Natural killer cell treated with Interleukin-12 subunit alpha and Interleukin-12 subunit beta and Interleukin-15 and Interleukin-18, amount 100 ng/mL, for 72 hours (primary cell): ENCODE data around the gene C1QTNF6. TPM values are rescaled to one million over a fixed set of nuclear protein-coding genes. Genes with fewer than 3 reads are reported as not detected.
"Not testable (repeated sequence)": the region's sequence is repeated elsewhere in the genome, so short reads cannot be mapped to it uniquely, and the experiment has no call there.

ENCODE experiments used
- ATAC-seq, 2 donors: fragments of 150-1000 bp; cut with Tn5 transposase in 1 of 2; sonication (Bioruptor Pico), chemical (Tn5 transposase) in 1 of 2; 2 replicates each; pipeline ENCODE4 v1.10.0; 2021
- DNase-seq: peaks from one replicate; pipeline ENCODE4 v3.0.0; 2022; ENCODE audit warnings: low spot score
- H3K27ac Mint-ChIP-seq, 2 donors: 1 replicate in 1 of 2; 2 replicates in 1 of 2; pipeline ENCODE4 v1.8.0; 2022; ENCODE audit warnings: mixed read lengths in 2 of 2, mild to moderate bottlenecking in 1 of 2, moderate library complexity in 1 of 2
- H3K27me3 Mint-ChIP-seq, 2 donors: 1 replicate in 1 of 2; 2 replicates in 1 of 2; pipeline ENCODE4 v1.8.0; 2022; ENCODE audit warnings: mixed read lengths in 2 of 2
- H3K36me3 Mint-ChIP-seq: one replicate; pipeline ENCODE4 v1.8.0; 2022; ENCODE audit warnings: mixed read lengths
- H3K4me1 Mint-ChIP-seq, 2 donors: 1 replicate in 1 of 2; 2 replicates in 1 of 2; pipeline ENCODE4 v1.8.0; 2022; ENCODE audit warnings: low read depth in 2 of 2, mixed read lengths in 2 of 2, mild to moderate bottlenecking in 1 of 2
- H3K4me3 Mint-ChIP-seq: one replicate; pipeline ENCODE4 v1.8.0; 2022; ENCODE audit warnings: mixed read lengths
- H3K9me3 Mint-ChIP-seq: 2 replicates; pipeline ENCODE4 v1.8.0; 2022; ENCODE audit warnings: mixed read lengths
- total RNA-seq, 2 donors: library from RNA; stranded (reverse); gene quantifications; one replicate each; pipeline ENCODE4 v1.2.3, GENCODE V29; 2022

C1QTNF6 gene
- total RNA-seq: 1 to 10 TPM; 1.3 to 3.9 TPM

DNA sequence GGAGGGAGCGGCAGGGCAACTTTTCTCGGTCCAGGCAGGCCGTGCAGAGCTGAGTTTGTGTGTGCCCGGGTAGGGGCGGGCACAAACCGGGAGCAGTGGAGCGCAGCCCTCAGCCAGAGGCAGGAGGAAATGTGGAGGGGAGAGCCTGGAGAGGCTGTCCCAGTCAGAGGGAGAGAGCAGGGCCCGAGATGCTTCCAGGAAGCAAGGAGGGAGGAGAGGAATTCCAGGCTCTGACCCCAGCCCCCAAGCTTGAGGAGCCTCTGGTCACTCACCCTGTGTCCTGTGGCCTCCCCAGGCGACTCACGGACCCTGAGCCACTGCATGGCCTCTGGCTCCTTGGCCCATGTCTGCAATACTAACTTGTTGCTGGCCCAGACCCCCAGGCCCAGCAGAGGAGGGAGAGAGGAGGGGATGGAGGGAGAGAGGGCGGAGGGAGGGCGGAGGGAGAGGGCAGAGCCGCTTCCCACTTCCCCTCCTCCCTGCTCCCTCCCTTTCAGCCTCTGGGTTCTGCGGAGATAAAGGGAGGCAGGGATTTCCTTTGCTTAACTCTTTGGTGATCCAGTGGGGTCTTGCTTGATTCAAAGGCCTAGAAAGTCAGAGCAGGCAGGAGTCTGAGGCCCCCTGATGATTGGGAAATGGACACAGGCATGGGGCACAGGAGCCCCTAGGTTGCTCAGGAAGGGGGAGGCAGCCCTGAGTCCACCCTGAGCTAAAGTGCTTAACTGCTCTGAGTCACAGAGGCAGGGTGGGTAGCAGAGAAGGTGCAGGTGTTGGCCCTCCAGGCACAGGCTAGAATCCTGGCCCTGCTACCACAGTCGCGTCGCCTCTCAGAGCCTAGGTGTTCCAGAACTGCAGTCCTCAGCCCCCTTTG lies at the start of gene C1QTNF6:
Gene C1QTNF6, minus strand, starts transcription at position 357 of the 871 bp plus-strand sequence. Its CDS starts 34 bp downstream, at position 323.
- Mint-ChIP-seq H3K27ac (peak within 1 kb of the TSS; percentile 54 to 82), H3K4me1 (peaks cover 43 to 54% of the 10 kb centered on the region in 2 donors), H3K36me3 (no peaks in the 10 kb centered on the region), H3K9me3 (no peaks in the 10 kb centered on the region), H3K27me3 (no peaks in the 10 kb centered on the region), H3K4me3 (peak within 1 kb of the TSS; percentile 34)
- ATAC-seq: peak; percentile 37 to 40
- DNase-seq: no peak

- no peaks in the 10 kb centered on the region for H3K27me3 Mint-ChIP-seq
- DNase-seq: peak; percentile 59
- ATAC-seq: no peak
- peak overlapping the region; percentile 99 to 100 for H3K27ac Mint-ChIP-seq
- H3K9me3 Mint-ChIP-seq: no peaks in the 10 kb centered on the region
- peaks cover 89 to 92% of the 10 kb centered on the region in 2 donors for H3K4me1 Mint-ChIP-seq
- peak overlapping the region; percentile 97 for H3K4me3 Mint-ChIP-seq
- peaks cover 25% of the 10 kb centered on the region for H3K36me3 Mint-ChIP-seq
Observed at GRCh38 chr22:37235897-37236607, 48.0 kb upstream of the C1QTNF6 start.

DNA sequence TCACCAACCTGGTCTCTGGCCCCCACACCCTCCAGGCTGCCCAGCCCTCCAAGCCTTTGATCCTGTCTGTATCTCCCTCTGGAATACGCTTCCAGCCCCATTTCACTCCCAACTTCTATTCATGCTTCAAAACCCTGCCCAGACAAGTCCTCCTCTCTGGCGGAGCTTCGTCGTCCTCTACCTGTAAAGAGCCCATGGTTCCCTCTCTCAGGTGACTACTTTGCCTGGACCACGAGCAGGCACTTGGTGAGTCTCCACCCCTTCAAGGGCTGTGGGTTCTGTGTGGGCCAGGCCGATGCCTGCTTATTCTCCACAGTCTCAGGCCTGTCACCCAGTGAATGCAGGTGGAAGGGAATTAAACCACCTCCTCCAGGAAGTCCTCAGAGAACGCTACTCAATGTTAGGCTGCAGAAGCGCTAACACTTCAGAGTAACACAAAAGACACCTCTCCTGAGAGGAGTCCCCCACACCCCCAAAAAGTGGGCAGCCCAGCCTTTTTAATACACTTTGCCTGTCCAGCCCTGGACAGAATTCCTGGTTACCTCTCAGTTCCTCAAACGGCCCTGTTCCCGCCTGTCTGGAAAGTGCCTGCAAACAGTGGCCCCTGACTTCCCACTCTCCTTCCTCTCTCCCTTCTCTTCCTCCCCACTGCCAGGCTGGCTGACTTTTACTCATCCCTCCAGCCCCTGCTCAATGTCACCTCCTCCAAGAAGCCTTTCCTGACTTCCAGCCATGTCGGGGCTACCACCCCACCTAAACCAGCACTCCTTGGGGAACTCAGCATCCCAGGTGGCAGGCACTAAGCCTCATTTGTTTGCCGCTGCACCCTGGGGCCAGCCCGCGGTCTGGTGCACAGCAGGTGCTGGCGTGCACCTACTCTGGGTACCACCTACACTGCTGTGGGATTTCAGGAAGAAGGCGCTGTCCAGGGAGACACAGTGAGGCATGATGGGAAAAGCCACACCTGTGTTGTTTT lies 47.0 kb upstream of the C1QTNF6 start:
- H3K4me3 Mint-ChIP-seq: peak overlapping the region; percentile 97
- peaks cover 23% of the 10 kb centered on the region for H3K36me3 Mint-ChIP-seq
- no peak for DNase-seq
- H3K27ac Mint-ChIP-seq: peak overlapping the region; percentile 99 to 100
- H3K9me3 Mint-ChIP-seq: no peaks in the 10 kb centered on the region
- H3K4me1 Mint-ChIP-seq: peaks cover 88 to 92% of the 10 kb centered on the region in 2 donors
- ATAC-seq: no peak
- no peaks in the 10 kb centered on the region for H3K27me3 Mint-ChIP-seq

GRCh38 chr22:37233751-37234631 lies 45.9 kb upstream of the C1QTNF6 start:
- Mint-ChIP-seq H3K4me1 (peaks cover 88 to 92% of the 10 kb centered on the region in 2 donors), H3K9me3 (no peaks in the 10 kb centered on the region), H3K27me3 (no peaks in the 10 kb centered on the region), H3K36me3 (peaks cover 23% of the 10 kb centered on the region), H3K27ac (peak overlapping the region; percentile 99 to 100), H3K4me3 (peak overlapping the region; percentile 97)
- no peak for ATAC-seq
- DNase-seq: peak; percentile 60

GRCh38 chr22:37233371-37233750 lies 45.3 kb upstream of the C1QTNF6 start:
- not testable (repeated sequence) for H3K9me3 Mint-ChIP-seq, ATAC-seq, DNase-seq, H3K27me3 Mint-ChIP-seq
- H3K36me3 Mint-ChIP-seq: peaks cover 23% of the 10 kb centered on the region
- H3K4me3 Mint-ChIP-seq: peak overlapping the region; percentile 97
- peaks cover 88 to 92% of the 10 kb centered on the region in 2 donors for H3K4me1 Mint-ChIP-seq
- peak overlapping the region; percentile 99 to 100 for H3K27ac Mint-ChIP-seq

DNA sequence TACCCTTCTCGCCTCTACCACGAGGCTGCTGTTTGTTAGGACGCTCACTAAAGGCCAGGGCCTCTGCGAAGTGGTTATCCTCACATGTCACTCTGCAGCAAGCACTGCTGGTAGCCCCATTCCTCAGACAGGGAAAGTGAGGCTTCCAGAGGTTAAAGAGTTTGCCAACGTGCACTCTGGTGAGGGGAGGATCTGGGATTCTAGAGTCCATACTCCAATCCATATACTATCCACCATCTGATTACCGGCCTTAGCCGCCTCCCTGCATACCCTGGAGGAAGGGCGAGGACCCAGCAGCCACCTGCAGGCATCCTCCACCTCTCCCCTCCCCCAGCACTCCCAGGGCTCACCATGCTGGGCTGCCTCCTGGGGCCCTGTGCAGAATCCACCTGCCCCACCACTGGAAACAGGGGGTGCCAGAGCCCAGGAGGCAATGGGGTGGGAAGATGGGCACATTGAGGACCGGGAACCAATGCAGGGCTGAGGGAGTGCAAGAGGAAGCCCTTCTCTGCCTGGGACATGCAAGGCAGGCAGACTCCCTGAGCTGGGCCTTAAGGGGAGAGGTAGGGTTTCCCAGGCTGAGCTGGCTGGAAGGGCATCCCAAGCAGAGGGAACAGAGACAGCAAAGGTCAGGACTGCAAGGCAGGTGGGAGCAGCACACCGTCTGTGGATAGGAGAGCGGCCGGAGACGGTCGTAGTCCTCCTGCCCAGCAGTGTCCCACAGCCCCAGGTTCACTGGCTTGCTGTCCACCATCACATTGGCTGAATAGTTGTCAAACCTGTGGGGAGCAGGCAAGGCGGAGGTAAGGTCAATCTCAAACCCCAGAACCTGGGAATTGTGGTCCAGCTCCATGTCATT lies 44.3 kb upstream of the C1QTNF6 start:
- Mint-ChIP-seq H3K9me3 (no peaks in the 10 kb centered on the region), H3K27me3 (no peaks in the 10 kb centered on the region), H3K4me1 (peaks cover 85 to 87% of the 10 kb centered on the region in 2 donors), H3K4me3 (peak overlapping the region; percentile 84), H3K36me3 (peaks cover 19% of the 10 kb centered on the region), H3K27ac (peak overlapping the region; percentile 99 to 100)
- ATAC-seq (no peak), DNase-seq (no peak)

DNA sequence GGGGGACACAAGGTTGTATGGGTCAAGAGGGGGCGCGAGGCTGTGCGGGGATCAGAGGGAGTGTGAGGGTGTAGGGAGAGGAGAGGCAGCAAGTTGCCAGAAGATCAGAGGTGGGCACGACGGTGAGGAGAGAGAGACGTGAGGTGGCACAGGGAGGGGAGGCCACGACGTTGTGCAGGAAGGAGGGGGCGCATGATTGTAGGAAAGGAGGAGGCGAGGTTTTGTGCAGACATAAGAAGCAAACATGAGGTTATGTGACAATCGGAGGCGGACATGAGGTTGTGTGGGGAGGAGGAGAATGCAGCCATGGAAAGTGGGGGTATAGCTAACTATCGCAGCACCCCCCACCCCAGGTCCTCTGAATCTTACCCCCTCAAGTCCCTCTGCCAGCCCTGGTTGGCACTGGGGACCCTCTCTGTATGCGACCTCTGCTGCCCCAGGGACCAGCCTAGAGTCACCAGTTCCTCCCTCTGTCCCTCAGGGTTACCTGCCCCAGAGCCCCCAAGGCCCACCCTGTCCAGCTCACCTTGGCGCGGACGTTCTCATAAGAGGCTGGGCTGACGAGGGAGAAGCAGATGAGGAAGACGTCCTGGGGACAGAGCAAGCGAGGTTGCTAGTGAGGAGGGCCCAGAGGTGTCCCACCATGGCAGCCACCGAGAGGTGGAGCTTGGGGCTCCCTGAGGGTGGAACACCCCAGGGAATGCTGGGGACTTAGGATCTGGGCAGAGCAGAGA lies 43.5 kb upstream of the C1QTNF6 start:
- ATAC-seq: no peak
- Mint-ChIP-seq H3K27ac (peak overlapping the region; percentile 99 to 100), H3K27me3 (no peaks in the 10 kb centered on the region), H3K9me3 (no peaks in the 10 kb centered on the region), H3K4me3 (peak overlapping the region; percentile 84), H3K36me3 (peaks cover 17% of the 10 kb centered on the region), H3K4me1 (peaks cover 79 to 81% of the 10 kb centered on the region in 2 donors)
- DNase-seq: no peak

- H3K27ac Mint-ChIP-seq: peak overlapping the region; percentile 99 to 100
- peaks cover 15% of the 10 kb centered on the region for H3K36me3 Mint-ChIP-seq
- H3K9me3 Mint-ChIP-seq: no peaks in the 10 kb centered on the region
- peak overlapping the region; percentile 84 for H3K4me3 Mint-ChIP-seq
- peak in 1 of 2 donors; percentile 32 for ATAC-seq
- peaks cover 79 to 81% of the 10 kb centered on the region in 2 donors for H3K4me1 Mint-ChIP-seq
- no peaks in the 10 kb centered on the region for H3K27me3 Mint-ChIP-seq
- DNase-seq: peak; percentile 84
Observed at GRCh38 chr22:37230673-37231405, 42.8 kb upstream of the C1QTNF6 start.

GRCh38 chr22:37229805-37230672 lies 42.0 kb upstream of the C1QTNF6 start:
- H3K4me3 Mint-ChIP-seq: peak overlapping the region; percentile 84
- no peaks in the 10 kb centered on the region for H3K27me3 Mint-ChIP-seq
- peak; percentile 96 for DNase-seq
- ATAC-seq: peak; percentile 93
- peak overlapping the region; percentile 99 to 100 for H3K27ac Mint-ChIP-seq
- peaks cover 23% of the 10 kb centered on the region for H3K36me3 Mint-ChIP-seq
- no peaks in the 10 kb centered on the region for H3K9me3 Mint-ChIP-seq
- peaks cover 79 to 81% of the 10 kb centered on the region in 2 donors for H3K4me1 Mint-ChIP-seq
